Mucosa of rectum (tissue), 2 donors: ENCODE measurements around the gene IKBKE.

ENCODE experiments used
- H3K27ac ChIP-seq, 2 donors: one replicate each; pipeline ENCODE4 v1.7.0; 2013; ENCODE audit warnings: inconsistent platforms in 2 of 2, low read depth in 2 of 2, low read length in 2 of 2
- H3K27me3 ChIP-seq, 2 donors: one replicate each; pipeline ENCODE4 v1.7.0; 2013; ENCODE audit warnings: low read length in 2 of 2; ENCODE audit not compliant: control insufficient read depth in 2 of 2, insufficient read depth in 2 of 2
- H3K36me3 ChIP-seq, 2 donors: one replicate each; pipeline ENCODE4 v1.7.0; 2013; ENCODE audit warnings: low read length in 2 of 2; ENCODE audit not compliant: control insufficient read depth in 2 of 2, insufficient read depth in 2 of 2
- H3K4me1 ChIP-seq, 2 donors: one replicate each; pipeline ENCODE4 v1.7.0; 2013; ENCODE audit warnings: low read length in 2 of 2, mild to moderate bottlenecking in 1 of 2; ENCODE audit not compliant: control insufficient read depth in 2 of 2, insufficient read depth in 2 of 2
- H3K4me3 ChIP-seq, 2 donors: one replicate each; pipeline ENCODE4 v1.7.0; 2013; ENCODE audit warnings: low read length in 2 of 2
- H3K9ac ChIP-seq, 2 donors: one replicate each; pipeline ENCODE4 v1.7.0; 2013; ENCODE audit warnings: low read length in 2 of 2, low read depth in 1 of 2, mild to moderate bottlenecking in 1 of 2
- H3K9me3 ChIP-seq, 2 donors: one replicate each; pipeline ENCODE4 v1.7.0; 2013; ENCODE audit warnings: low read length in 2 of 2; ENCODE audit not compliant: control insufficient read depth in 2 of 2
- donor health status: healthy.
- donor health status: Normal muscosa, but diverticular disease.

IKBKE gene

GRCh38 chr1:206502812-206503211 is 32.5 kb downstream of the IKBKE start:
- Histone ChIP-seq H3K4me3 (no peak overlapping the region), H3K36me3 (no peaks in the 10 kb centered on the region), H3K4me1 (peaks cover 5 to 8% of the 10 kb centered on the region in 2 donors), H3K27ac (no peak overlapping the region), H3K9me3 (no peaks in the 10 kb centered on the region), H3K9ac (no peak overlapping the region), H3K27me3 (peaks cover 5% of the 10 kb centered on the region in 2 donors)

GRCh38 chr1:206503591-206504362 is 33.5 kb downstream of the IKBKE start:
- Histone ChIP-seq H3K27ac (peak overlapping the region; percentile 28 to 47), H3K36me3 (no peaks in the 10 kb centered on the region), H3K27me3 (peaks cover 12 to 14% of the 10 kb centered on the region in 2 donors), H3K9ac (no peak overlapping the region), H3K4me3 (no peak overlapping the region), H3K9me3 (no peaks in the 10 kb centered on the region), H3K4me1 (peaks cover 8 to 13% of the 10 kb centered on the region in 2 donors)

GRCh38 chr1:206504363-206504713 is 34.1 kb downstream of the IKBKE start:
- Histone ChIP-seq H3K36me3 (no peaks in the 10 kb centered on the region), H3K9ac (no peak overlapping the region), H3K27me3 (peaks cover 15 to 20% of the 10 kb centered on the region in 2 donors), H3K4me1 (peaks cover 8 to 13% of the 10 kb centered on the region in 2 donors), H3K9me3 (no peaks in the 10 kb centered on the region), H3K27ac (no peak overlapping the region), H3K4me3 (no peak overlapping the region)

- Histone ChIP-seq H3K27ac (no peak overlapping the region), H3K36me3 (no peaks in the 10 kb centered on the region), H3K9ac (no peak overlapping the region), H3K4me1 (peaks cover 8 to 13% of the 10 kb centered on the region in 2 donors), H3K27me3 (peaks cover 15 to 20% of the 10 kb centered on the region in 2 donors), H3K9me3 (no peaks in the 10 kb centered on the region), H3K4me3 (no peak overlapping the region)
Observed at GRCh38 chr1:206505702-206506355, 35.6 kb downstream of the IKBKE start.

GRCh38 chr1:206506405-206507283 is 36.4 kb downstream of the IKBKE start:
- H3K27ac ChIP-seq = no peak overlapping the region
- H3K27me3 ChIP-seq = peaks cover 15 to 20% of the 10 kb centered on the region in 2 donors
- peaks cover 8 to 13% of the 10 kb centered on the region in 2 donors for H3K4me1 ChIP-seq
- H3K4me3 ChIP-seq = peak overlapping the region; percentile 66 to 70
- no peaks in the 10 kb centered on the region for H3K9me3 ChIP-seq
- H3K9ac ChIP-seq = peak overlapping the region; percentile 14 to 55
- no peaks in the 10 kb centered on the region for H3K36me3 ChIP-seq

- Histone ChIP-seq H3K27me3 (peaks cover 15 to 20% of the 10 kb centered on the region in 2 donors), H3K9ac (peak within 1 kb of the TSS; percentile 14 to 55), H3K4me1 (peaks cover 8 to 13% of the 10 kb centered on the region in 2 donors), H3K4me3 (peak within 1 kb of the TSS; percentile 66 to 70), H3K36me3 (no peaks in the 10 kb centered on the region), H3K9me3 (no peaks in the 10 kb centered on the region), H3K27ac (no peak within 1 kb of the TSS)
Observed at GRCh38 chr1:206507284-206508129, 37.2 kb downstream of the IKBKE start, which contains the start of gene RASSF5. Gene RASSF5 (plus strand): TSS chr1:206507531. CDS start chr1:206507603, 72 bp downstream.

- Histone ChIP-seq H3K27ac (no peak overlapping the region), H3K4me1 (peaks cover 8 to 13% of the 10 kb centered on the region in 2 donors), H3K4me3 (peak overlapping the region; percentile 38 to 70), H3K9me3 (no peaks in the 10 kb centered on the region), H3K36me3 (no peaks in the 10 kb centered on the region), H3K27me3 (peaks cover 15 to 20% of the 10 kb centered on the region in 2 donors), H3K9ac (peak overlapping the region in 1 of 2 donors; percentile 41)
Observed at GRCh38 chr1:206508130-206508889, 38.0 kb downstream of the IKBKE start.

GRCh38 chr1:206508956-206509355 is 38.7 kb downstream of the IKBKE start:
- peak overlapping the region in 1 of 2 donors; percentile 38 for H3K4me3 ChIP-seq
- H3K4me1 ChIP-seq = peaks cover 8 to 13% of the 10 kb centered on the region in 2 donors
- H3K9me3 ChIP-seq = no peaks in the 10 kb centered on the region
- H3K36me3 ChIP-seq = no peaks in the 10 kb centered on the region
- peaks cover 15 to 20% of the 10 kb centered on the region in 2 donors for H3K27me3 ChIP-seq
- no peak overlapping the region for H3K27ac ChIP-seq
- no peak overlapping the region for H3K9ac ChIP-seq
